GM12878 (cell line): ENCODE data around the gene AKNA. TPM values are rescaled to one million over a fixed set of nuclear protein-coding genes. Genes with fewer than 3 reads are reported as not detected.

ENCODE experiments used
- KLF5 ChIP-seq: fragments of 450-650 bp; IDR thresholded peaks from 2 replicates; pipeline ENCODE4 v1.6.1; 2014; ENCODE audit warnings: mild to moderate bottlenecking; ENCODE audit not compliant: partially characterized antibody
- PKNOX1 ChIP-seq: fragments of 450-650 bp; IDR thresholded peaks from 2 replicates; pipeline ENCODE4 v1.6.1; 2016; ENCODE audit warnings: mild to moderate bottlenecking
- POLR2AphosphoS2 ChIP-seq: IDR thresholded peaks from 2 replicates; pipeline ENCODE4 v1.6.1; 2011; ENCODE audit warnings: low read depth, mild to moderate bottlenecking, low read length, improper control_type of control experiment, moderate library complexity
- polyA plus RNA-seq, 11 experiments: library from polyadenylated mRNA; depleted of rRNA in 4 of 11; unstranded in 6 of 11; stranded (reverse) in 5 of 11; fragments of >200 nt; fragmentation: Nextera tagmentation in 4 of 11; fragmentation: Illumina TruSeq in 1 of 11; extraction: Ambion mirVana in 4 of 11; extraction: Trizol in 1 of 11; gene quantifications; 1 replicate in 1 of 11; 2 replicates in 10 of 11; pipeline versions ENCODE4 v1.2.1 to v1.2.3, GENCODE V29; 2011 to 2016; ENCODE audit warnings: inconsistent platforms in 2 of 11, missing spikeins in 2 of 11, low read depth in 1 of 11
- total RNA-seq, 4 experiments: library from RNA; depleted of rRNA in 3 of 4; stranded (reverse); fragments of >200 nt in 3 of 4; fragmentation: Illumina TruSeq in 1 of 4; extraction: Trizol in 1 of 4; gene quantifications; 2 replicates each; pipeline versions ENCODE4 v1.2.1 to v1.2.3, GENCODE V29; 2013 to 2021
- TF ChIP-seq, protein P1 (sequence below): fragments of 150-350 bp; IDR thresholded peaks from 2 replicates; pipeline ENCODE4 v1.6.1; 2016; ENCODE audit warnings: low read depth, low read length
- TF ChIP-seq, protein P2 (sequence below): IDR thresholded peaks from 2 replicates; pipeline ENCODE4 v1.6.1; 2011; ENCODE audit warnings: low read depth, low read length, improper control_type of control experiment, borderline replicate concordance

AKNA gene
- total and polyA plus RNA-seq, 10 of the 15 experiments (the other 5 are each of a cell fraction or from before 2014, with no cell fraction given) = 1.6 to 132 (median 35.3) TPM

GRCh38 chr9:114404531-114404930 lies 16.7 kb upstream of the AKNA start (continued):
- TF ChIP-seq, protein P1, sequence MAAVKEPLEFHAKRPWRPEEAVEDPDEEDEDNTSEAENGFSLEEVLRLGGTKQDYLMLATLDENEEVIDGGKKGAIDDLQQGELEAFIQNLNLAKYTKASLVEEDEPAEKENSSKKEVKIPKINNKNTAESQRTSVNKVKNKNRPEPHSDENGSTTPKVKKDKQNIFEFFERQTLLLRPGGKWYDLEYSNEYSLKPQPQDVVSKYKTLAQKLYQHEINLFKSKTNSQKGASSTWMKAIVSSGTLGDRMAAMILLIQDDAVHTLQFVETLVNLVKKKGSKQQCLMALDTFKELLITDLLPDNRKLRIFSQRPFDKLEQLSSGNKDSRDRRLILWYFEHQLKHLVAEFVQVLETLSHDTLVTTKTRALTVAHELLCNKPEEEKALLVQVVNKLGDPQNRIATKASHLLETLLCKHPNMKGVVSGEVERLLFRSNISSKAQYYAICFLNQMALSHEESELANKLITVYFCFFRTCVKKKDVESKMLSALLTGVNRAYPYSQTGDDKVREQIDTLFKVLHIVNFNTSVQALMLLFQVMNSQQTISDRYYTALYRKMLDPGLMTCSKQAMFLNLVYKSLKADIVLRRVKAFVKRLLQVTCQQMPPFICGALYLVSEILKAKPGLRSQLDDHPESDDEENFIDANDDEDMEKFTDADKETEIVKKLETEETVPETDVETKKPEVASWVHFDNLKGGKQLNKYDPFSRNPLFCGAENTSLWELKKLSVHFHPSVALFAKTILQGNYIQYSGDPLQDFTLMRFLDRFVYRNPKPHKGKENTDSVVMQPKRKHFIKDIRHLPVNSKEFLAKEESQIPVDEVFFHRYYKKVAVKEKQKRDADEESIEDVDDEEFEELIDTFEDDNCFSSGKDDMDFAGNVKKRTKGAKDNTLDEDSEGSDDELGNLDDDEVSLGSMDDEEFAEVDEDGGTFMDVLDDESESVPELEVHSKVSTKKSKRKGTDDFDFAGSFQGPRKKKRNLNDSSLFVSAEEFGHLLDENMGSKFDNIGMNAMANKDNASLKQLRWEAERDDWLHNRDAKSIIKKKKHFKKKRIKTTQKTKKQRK = no peak
- TF ChIP-seq KLF5 (no peak), PKNOX1 (no peak), POLR2AphosphoS2 (no peak)
- TF ChIP-seq, protein P2, sequence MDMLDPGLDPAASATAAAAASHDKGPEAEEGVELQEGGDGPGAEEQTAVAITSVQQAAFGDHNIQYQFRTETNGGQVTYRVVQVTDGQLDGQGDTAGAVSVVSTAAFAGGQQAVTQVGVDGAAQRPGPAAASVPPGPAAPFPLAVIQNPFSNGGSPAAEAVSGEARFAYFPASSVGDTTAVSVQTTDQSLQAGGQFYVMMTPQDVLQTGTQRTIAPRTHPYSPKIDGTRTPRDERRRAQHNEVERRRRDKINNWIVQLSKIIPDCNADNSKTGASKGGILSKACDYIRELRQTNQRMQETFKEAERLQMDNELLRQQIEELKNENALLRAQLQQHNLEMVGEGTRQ = no peak
